Neural crest cell (in vitro differentiated cells): ENCODE data around the gene PHLDA3. TPM values are rescaled to one million over a fixed set of nuclear protein-coding genes. Genes with fewer than 3 reads are reported as not detected.

Experiments
- DNase-seq: peaks from one replicate; pipeline ENCODE4 v3.0.0; 2021; ENCODE audit warnings: low read depth, mixed read lengths, low spot score
- H3K27ac Mint-ChIP-seq: one replicate; pipeline ENCODE4 v1.8.0; 2021; ENCODE audit warnings: mild to moderate bottlenecking, mixed read lengths; ENCODE audit not compliant: unreplicated experiment
- H3K27me3 Mint-ChIP-seq: 2 replicates; pipeline ENCODE4 v1.8.0; 2021; ENCODE audit warnings: low read depth, mild to moderate bottlenecking, mixed read lengths
- H3K36me3 Mint-ChIP-seq: 2 replicates; pipeline ENCODE4 v1.8.0; 2021; ENCODE audit warnings: low read depth, mild to moderate bottlenecking, mixed read lengths
- H3K4me1 Mint-ChIP-seq: 2 replicates; pipeline ENCODE4 v1.8.0; 2021; ENCODE audit warnings: mixed read lengths
- H3K4me3 Mint-ChIP-seq: one replicate; pipeline ENCODE4 v1.8.0; 2021; ENCODE audit warnings: mild to moderate bottlenecking, mixed read lengths
- H3K9me3 Mint-ChIP-seq: 2 replicates; pipeline ENCODE4 v1.8.0; 2021; ENCODE audit warnings: mixed read lengths
- CTCF ChIP-seq: fragments of 200-600 bp; sonication (generic); conservative IDR thresholded peaks from 2 replicates; pipeline ENCODE4 v1.5.0; 2021; ENCODE audit warnings: antibody characterized with exemption, mild to moderate bottlenecking
- total RNA-seq: library from RNA; stranded (reverse); gene quantifications from 2 replicates; pipeline ENCODE4 v1.2.1, GENCODE V29; 2021

Gene PHLDA3
- total RNA-seq, 1 donor from 2014 or later: 10.7 TPM

DNA sequence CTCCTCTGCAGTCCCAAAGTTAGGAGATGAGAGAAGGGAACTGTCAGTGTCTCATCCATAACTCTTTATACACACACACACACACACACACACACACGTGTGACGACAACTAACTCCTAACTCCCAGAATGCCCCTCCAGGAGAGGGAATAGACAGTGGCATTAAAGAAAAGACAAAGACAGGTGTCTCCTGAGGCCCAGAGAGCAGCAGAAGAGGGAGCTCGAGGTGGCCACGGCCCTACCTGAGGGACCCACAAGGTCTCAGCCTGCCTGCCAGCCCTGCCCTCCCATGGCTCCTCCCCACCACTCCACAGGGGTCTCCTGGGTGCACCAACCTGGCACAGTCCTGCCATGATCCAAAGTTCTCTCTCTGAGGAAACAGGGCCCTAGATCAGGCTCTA lies 1.6 kb upstream of the PHLDA3 start:
- Mint-ChIP-seq H3K27me3 (peaks cover 51% of the 10 kb centered on the region), H3K4me1 (peaks cover 23% of the 10 kb centered on the region), H3K36me3 (no peaks in the 10 kb centered on the region), H3K27ac (no peak overlapping the region), H3K4me3 (peak overlapping the region; percentile 83), H3K9me3 (no peaks in the 10 kb centered on the region)
- no peak for DNase-seq
- no peak for TF ChIP-seq CTCF

- Mint-ChIP-seq H3K9me3 (no peaks in the 10 kb centered on the region), H3K4me1 (peaks cover 23% of the 10 kb centered on the region), H3K36me3 (no peaks in the 10 kb centered on the region), H3K27me3 (peaks cover 48% of the 10 kb centered on the region), H3K27ac (no peak overlapping the region), H3K4me3 (peak overlapping the region; percentile 83)
- no peak for DNase-seq
- no peak for TF ChIP-seq CTCF
These were observed 672 bp upstream of the PHLDA3 start for GRCh38 chr1:201469645-201470074.

DNA sequence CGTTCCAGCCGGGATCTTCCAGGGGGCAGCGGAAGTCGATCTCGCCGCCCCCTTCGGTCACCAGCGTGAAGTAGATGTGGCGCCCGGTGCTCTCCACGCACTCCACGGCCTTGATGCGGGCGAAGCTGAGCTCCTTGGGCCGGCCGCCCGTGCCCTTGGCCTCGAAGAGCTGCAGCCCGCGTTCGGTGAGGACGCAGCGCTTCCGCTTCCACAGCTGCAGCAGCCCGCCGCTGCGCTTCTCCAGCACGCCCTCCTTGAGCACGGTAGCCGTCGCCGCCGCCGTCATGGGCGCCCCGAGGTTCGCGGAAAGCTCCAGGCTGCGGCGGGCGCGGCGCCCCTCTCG lies 516 bp downstream of the PHLDA3 start:
- peak; percentile 31 for DNase-seq
- Mint-ChIP-seq H3K9me3 (no peaks in the 10 kb centered on the region), H3K36me3 (peaks cover 1% of the 10 kb centered on the region), H3K27ac (no peak overlapping the region), H3K4me1 (peaks cover 28% of the 10 kb centered on the region), H3K27me3 (peaks cover 43% of the 10 kb centered on the region), H3K4me3 (peak overlapping the region; percentile 84)
- no peak for TF ChIP-seq CTCF

GRCh38 chr1:201466492-201466891 lies 2.5 kb downstream of the PHLDA3 start:
- Mint-ChIP-seq H3K4me3 (peak overlapping the region; percentile 75), H3K27ac (no peak overlapping the region), H3K4me1 (peaks cover 38% of the 10 kb centered on the region), H3K27me3 (peaks cover 32% of the 10 kb centered on the region), H3K9me3 (no peaks in the 10 kb centered on the region), H3K36me3 (peaks cover 2% of the 10 kb centered on the region)
- no peak for TF ChIP-seq CTCF
- DNase-seq: no peak

DNA sequence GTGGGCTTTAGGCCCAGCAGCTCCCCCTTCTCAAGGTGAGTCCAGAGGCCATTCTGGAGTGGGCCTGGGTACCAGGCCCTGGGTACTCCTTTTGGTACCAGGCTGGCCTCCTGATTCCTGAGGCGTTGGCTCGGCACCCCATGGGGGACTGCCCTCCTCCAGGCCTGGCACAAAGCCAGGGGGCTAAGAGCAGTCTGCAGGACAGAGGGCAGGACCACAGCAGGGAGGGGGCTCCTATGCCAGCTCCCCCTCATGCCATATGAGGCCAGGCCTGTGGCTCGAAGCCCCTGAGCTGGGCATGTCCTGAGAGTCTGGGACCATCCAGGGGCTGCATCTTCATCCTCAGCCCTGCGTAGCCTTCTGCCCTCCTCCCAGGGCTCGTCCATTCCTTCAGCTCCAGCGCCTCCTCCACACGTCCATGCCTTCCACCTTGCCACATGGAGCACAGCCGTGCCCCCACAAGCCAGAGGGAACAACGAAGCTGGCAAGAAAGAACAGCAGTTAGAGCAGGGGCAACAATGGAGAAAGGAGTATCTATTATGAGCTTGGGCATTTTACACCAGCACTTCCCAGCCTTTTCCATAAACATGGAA lies 3.2 kb downstream of the PHLDA3 start:
- H3K36me3 Mint-ChIP-seq: peaks cover 2% of the 10 kb centered on the region
- no peak overlapping the region for H3K27ac Mint-ChIP-seq
- H3K27me3 Mint-ChIP-seq: peaks cover 25% of the 10 kb centered on the region
- no peak for DNase-seq
- peak overlapping the region; percentile 13 for H3K4me3 Mint-ChIP-seq
- TF ChIP-seq CTCF: no peak
- peaks cover 43% of the 10 kb centered on the region for H3K4me1 Mint-ChIP-seq
- no peaks in the 10 kb centered on the region for H3K9me3 Mint-ChIP-seq
